CD4-positive, alpha-beta memory T cell (primary cell): Measurements from ENCODE around the gene CLEC10A. TPM values are rescaled to one million over a fixed set of nuclear protein-coding genes. Genes with fewer than 3 reads are reported as not detected.

Experiments used
- CTCF ChIA-PET: fragments of 350-600 bp; sonication (Branson Sonifier 250); formaldehyde crosslinking; loops from one replicate; lab custom pipeline; 2021; ENCODE audit warnings: inconsistent platforms; ENCODE audit not compliant: partially characterized antibody; lab: Charles Lee
- POLR2A ChIA-PET: fragments of 350-600 bp; sonication (Branson Sonifier 250); formaldehyde crosslinking; loops from one replicate; lab custom pipeline; 2021; ENCODE audit not compliant: partially characterized antibody; lab: Charles Lee
- DNase-seq, 5 donors: peaks; one replicate each; pipeline versions ENCODE4 v3.0.0 to v3.0.0-alpha.2; 2020 to 2022; ENCODE audit warnings: mixed read lengths in 1 of 5
- H3K27ac ChIP-seq: one replicate; pipeline ENCODE4 v1.7.0; 2013; ENCODE audit warnings: low read depth, low read length
- H3K27me3 ChIP-seq: 2 replicates; pipeline ENCODE4 v1.7.0; 2013; ENCODE audit warnings: mild to moderate bottlenecking, low read length, moderate library complexity; ENCODE audit not compliant: insufficient read depth
- H3K36me3 ChIP-seq: 2 replicates; pipeline ENCODE4 v1.7.0; 2013; ENCODE audit warnings: mild to moderate bottlenecking, low read length, moderate library complexity; ENCODE audit not compliant: insufficient read depth
- H3K4me1 ChIP-seq: 2 replicates; pipeline ENCODE4 v1.7.0; 2013; ENCODE audit warnings: mild to moderate bottlenecking, low read length, moderate library complexity; ENCODE audit not compliant: insufficient read depth
- H3K4me3 ChIP-seq, 2 donors: one replicate each; pipeline ENCODE4 v1.7.0; 2013; ENCODE audit warnings: low read length in 2 of 2, mild to moderate bottlenecking in 1 of 2
- H3K9me3 ChIP-seq, 2 donors: one replicate each; pipeline ENCODE4 v1.7.0; 2013; ENCODE audit warnings: low read length in 2 of 2, control low read depth in 1 of 2; ENCODE audit not compliant: control insufficient read depth in 1 of 2
- H3K27ac Mint-ChIP-seq, 7 donors: one replicate each; pipeline ENCODE4 v1.8.0; 2020 to 2021; ENCODE audit warnings: mixed read lengths in 7 of 7, mild to moderate bottlenecking in 6 of 7, inconsistent platforms in 3 of 7, moderate library complexity in 3 of 7
- H3K27me3 Mint-ChIP-seq, 2 donors: one replicate each; pipeline ENCODE4 v1.8.0; 2020 to 2021; ENCODE audit warnings: mixed read lengths in 2 of 2
- H3K36me3 Mint-ChIP-seq, 2 donors: one replicate each; pipeline ENCODE4 v1.8.0; 2020 to 2021; ENCODE audit warnings: mixed read lengths in 2 of 2, inconsistent platforms in 1 of 2, mild to moderate bottlenecking in 1 of 2
- H3K4me1 Mint-ChIP-seq, 4 donors: one replicate each; pipeline ENCODE4 v1.8.0; 2020 to 2021; ENCODE audit warnings: mixed read lengths in 4 of 4, mild to moderate bottlenecking in 1 of 4
- H3K4me3 Mint-ChIP-seq, 8 donors: one replicate each; pipeline ENCODE4 v1.8.0; 2020 to 2021; ENCODE audit warnings: mixed read lengths in 8 of 8, mild to moderate bottlenecking in 7 of 8, moderate library complexity in 6 of 8, inconsistent platforms in 3 of 8
- H3K9me3 Mint-ChIP-seq, 8 donors: one replicate each; pipeline ENCODE4 v1.8.0; 2020 to 2021; ENCODE audit warnings: mixed read lengths in 8 of 8, mild to moderate bottlenecking in 5 of 8, inconsistent platforms in 3 of 8, moderate library complexity in 1 of 8
- intact Hi-C: fragments of 100-400 bp; cut with micrococcal nuclease; formaldehyde crosslinking; loops from one replicate; pipeline ENCODE4 v1.15.1; 2023
- polyA plus RNA-seq, 2 donors: library from polyadenylated mRNA; unstranded; fragments of 300-500 nt; fragmentation: Illumina TruSeq; gene quantifications; one replicate each; pipeline ENCODE4 v1.2.3, GENCODE V29; 2021
- total RNA-seq, 2 experiments: library from RNA; stranded (reverse); gene quantifications; one replicate each; pipeline ENCODE4 v1.2.3, GENCODE V29; 2021

CLEC10A gene
- total and polyA plus RNA-seq, 4 experiments from 2014 or later: 1.4 TPM; not detected in 2

DNA sequence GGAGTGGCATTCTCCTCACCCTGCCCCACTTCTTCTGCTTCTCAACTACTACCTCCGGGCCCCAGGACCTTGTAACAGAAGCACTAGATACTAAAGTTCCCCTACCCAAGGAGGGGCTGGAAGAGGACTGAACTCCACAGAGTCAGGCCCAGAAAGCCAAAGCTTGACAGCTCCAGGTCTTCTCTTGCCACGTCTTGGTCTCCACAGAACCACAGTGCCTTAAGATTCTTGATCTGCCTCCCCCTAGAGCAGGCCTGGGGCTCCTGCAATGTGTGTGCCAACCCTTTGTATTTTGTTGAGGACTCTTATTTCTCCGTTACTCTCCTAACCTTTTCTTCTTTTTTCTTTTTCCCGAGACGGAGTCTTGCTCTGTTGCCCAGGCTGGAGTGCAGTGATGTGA is 40.2 kb downstream of the CLEC10A start:
- ChIA-PET CTCF (no interaction called here), POLR2A (no interaction called here)
- Histone ChIP-seq H3K36me3 (no peaks in the 10 kb centered on the region), H3K27ac (no peak overlapping the region), H3K9me3 (no peaks in the 10 kb centered on the region), H3K27me3 (no peaks in the 10 kb centered on the region), H3K4me3 (no peak overlapping the region), H3K4me1 (peaks cover 57% of the 10 kb centered on the region)
- Mint-ChIP-seq H3K36me3 (peaks cover 0 to 4% of the 10 kb centered on the region in 2 donors), H3K4me1 (peaks cover 13 to 66% (median 41%) of the 10 kb centered on the region in 4 donors), H3K27me3 (peaks cover 0 to 2% of the 10 kb centered on the region in 2 donors), H3K4me3 (peak overlapping the region in 3 of 8 donors; percentile 7 to 18 (median 17)), H3K27ac (peak overlapping the region; percentile 26 to 87 (median 74)), H3K9me3 (no peaks in the 10 kb centered on the region)
- DNase-seq: no peak
- intact Hi-C loops: no loop called here

DNA sequence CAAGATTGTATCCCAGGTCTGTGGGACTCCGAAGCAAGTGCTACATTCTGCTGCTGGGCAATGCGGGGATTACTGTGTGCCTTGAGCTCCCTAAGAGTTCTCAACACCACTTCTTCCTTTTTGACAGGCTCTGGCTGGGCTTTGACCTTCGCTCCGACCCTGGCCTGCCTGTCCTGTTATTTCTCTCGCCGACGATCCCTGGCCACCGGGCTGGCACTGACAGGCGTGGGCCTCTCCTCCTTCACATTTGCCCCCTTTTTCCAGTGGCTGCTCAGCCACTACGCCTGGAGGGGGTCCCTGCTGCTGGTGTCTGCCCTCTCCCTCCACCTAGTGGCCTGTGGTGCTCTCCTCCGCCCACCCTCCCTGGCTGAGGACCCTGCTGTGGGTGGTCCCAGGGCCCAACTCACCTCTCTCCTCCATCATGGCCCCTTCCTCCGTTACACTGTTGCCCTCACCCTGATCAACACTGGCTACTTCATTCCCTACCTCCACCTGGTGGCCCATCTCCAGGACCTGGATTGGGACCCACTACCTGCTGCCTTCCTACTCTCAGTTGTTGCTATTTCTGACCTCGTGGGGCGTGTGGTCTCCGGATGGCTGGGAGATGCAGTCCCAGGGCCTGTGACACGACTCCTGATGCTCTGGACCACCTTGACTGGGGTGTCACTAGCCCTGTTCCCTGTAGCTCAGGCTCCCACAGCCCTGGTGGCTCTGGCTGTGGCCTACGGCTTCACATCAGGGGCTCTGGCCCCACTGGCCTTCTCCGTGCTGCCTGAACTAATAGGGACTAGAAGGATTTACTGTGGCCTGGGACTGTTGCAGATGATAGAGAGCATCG is 41.8 kb downstream of the CLEC10A start:
- Histone ChIP-seq H3K27me3 (no peaks in the 10 kb centered on the region), H3K27ac (no peak overlapping the region), H3K4me3 (no peak overlapping the region), H3K4me1 (peaks cover 63% of the 10 kb centered on the region), H3K9me3 (no peaks in the 10 kb centered on the region), H3K36me3 (no peaks in the 10 kb centered on the region)
- peak overlapping the region; percentile 4 to 82 (median 55) for H3K27ac Mint-ChIP-seq
- peak overlapping the region in 6 of 8 donors; percentile 17 to 69 (median 32) for H3K4me3 Mint-ChIP-seq
- POLR2A ChIA-PET: interaction anchor here (0.8 to 3.3 kb wide), 3 partner anchors 8 to 22 kb away, joined by 4 to 95 read pairs (median 4); partner anchors contain the start of gene SLC16A11
- peaks cover 0 to 4% of the 10 kb centered on the region in 2 donors for H3K36me3 Mint-ChIP-seq
- CTCF ChIA-PET: interaction anchor here (0.9 to 1.8 kb wide), 3 partner anchors 8 to 22 kb away, joined by 3 to 10 read pairs (median 6); no protein-coding TSS in a partner anchor
- H3K9me3 Mint-ChIP-seq: no peaks in the 10 kb centered on the region
- H3K27me3 Mint-ChIP-seq: peaks cover 0 to 2% of the 10 kb centered on the region in 2 donors
- intact Hi-C loops: no loop called here
- no peak for DNase-seq
- H3K4me1 Mint-ChIP-seq: peaks cover 18 to 75% (median 52%) of the 10 kb centered on the region in 4 donors

- Histone ChIP-seq H3K36me3 (no peaks in the 10 kb centered on the region), H3K9me3 (no peaks in the 10 kb centered on the region), H3K4me1 (peaks cover 65% of the 10 kb centered on the region), H3K4me3 (peak within 1 kb of the TSS; percentile 32 to 81), H3K27ac (peak within 1 kb of the TSS; percentile 87), H3K27me3 (no peaks in the 10 kb centered on the region)
- peak within 1 kb of the TSS; percentile 97 to 99 (median 98) for H3K27ac Mint-ChIP-seq
- H3K4me1 Mint-ChIP-seq: peaks cover 25 to 81% (median 49%) of the 10 kb centered on the region in 4 donors
- H3K36me3 Mint-ChIP-seq: peaks cover 0 to 4% of the 10 kb centered on the region in 2 donors
- peak; percentile 97 to 100 (median 98) for DNase-seq
- ChIA-PET POLR2A (interaction anchor here (0.5 to 3.3 kb wide), 27 partner anchors 10 to 1400 kb away, joined by 3 to 95 read pairs (median 6); partner anchors contain the start of genes ACADVL, ACAP1, CLDN7 and DLG4), CTCF (interaction anchor here (0.6 to 1.7 kb wide), 7 partner anchors 10 to 1136 kb away, joined by 3 to 20 read pairs (median 4); partner anchors contain the start of gene BCL6B)
- intact Hi-C loops: loop anchor here (1.0 to 2.0 kb wide), 2 partner anchors 12 to 19 kb away; partner anchors contain the start of gene BCL6B
- peak within 1 kb of the TSS; percentile 90 to 96 (median 94) for H3K4me3 Mint-ChIP-seq
- no peaks in the 10 kb centered on the region for H3K9me3 Mint-ChIP-seq
- no peaks in the 10 kb centered on the region for H3K27me3 Mint-ChIP-seq
These were observed 44.3 kb downstream of the CLEC10A start, which contains the start of gene SLC16A13 for GRCh38 chr17:7035591-7036368. Gene SLC16A13, plus strand, starts transcription at chr17:7036015. Its CDS starts 368 bp downstream, at chr17:7036383.

- Mint-ChIP-seq H3K4me3 (peak overlapping the region; percentile 90 to 96 (median 94)), H3K9me3 (no peaks in the 10 kb centered on the region), H3K36me3 (peaks cover 0 to 4% of the 10 kb centered on the region in 2 donors), H3K4me1 (peaks cover 30 to 88% (median 56%) of the 10 kb centered on the region in 4 donors), H3K27ac (peak overlapping the region; percentile 97 to 99 (median 98)), H3K27me3 (no peaks in the 10 kb centered on the region)
- ChIA-PET CTCF (interaction anchor here (0.7 to 1.7 kb wide), 6 partner anchors 10 to 121 kb away, joined by 3 to 20 read pairs (median 4); partner anchors contain the start of gene BCL6B), POLR2A (interaction anchor here (0.5 to 3.3 kb wide), 22 partner anchors 10 to 1400 kb away, joined by 3 to 95 read pairs (median 6); partner anchors contain the start of genes ACADVL, ACAP1, CLDN7 and DLG4)
- peak overlapping the region; percentile 32 to 81 for H3K4me3 ChIP-seq
- intact Hi-C loops: loop anchor here (1.0 to 2.0 kb wide), 2 partner anchors 12 to 18 kb away; partner anchors contain the start of gene BCL6B
- H3K27ac ChIP-seq: peak overlapping the region; percentile 87
- H3K4me1 ChIP-seq: peaks cover 72% of the 10 kb centered on the region
- no peaks in the 10 kb centered on the region for H3K36me3 ChIP-seq
- no peaks in the 10 kb centered on the region for H3K27me3 ChIP-seq
- peak; percentile 56 to 67 (median 65) for DNase-seq
- H3K9me3 ChIP-seq: no peaks in the 10 kb centered on the region
These were observed 45.0 kb downstream of the CLEC10A start for GRCh38 chr17:7034955-7035590.

GRCh38 chr17:7029659-7030058 is 50.4 kb downstream of the CLEC10A start:
- H3K4me1 Mint-ChIP-seq: peaks cover 30 to 62% (median 41%) of the 10 kb centered on the region in 4 donors

DNA sequence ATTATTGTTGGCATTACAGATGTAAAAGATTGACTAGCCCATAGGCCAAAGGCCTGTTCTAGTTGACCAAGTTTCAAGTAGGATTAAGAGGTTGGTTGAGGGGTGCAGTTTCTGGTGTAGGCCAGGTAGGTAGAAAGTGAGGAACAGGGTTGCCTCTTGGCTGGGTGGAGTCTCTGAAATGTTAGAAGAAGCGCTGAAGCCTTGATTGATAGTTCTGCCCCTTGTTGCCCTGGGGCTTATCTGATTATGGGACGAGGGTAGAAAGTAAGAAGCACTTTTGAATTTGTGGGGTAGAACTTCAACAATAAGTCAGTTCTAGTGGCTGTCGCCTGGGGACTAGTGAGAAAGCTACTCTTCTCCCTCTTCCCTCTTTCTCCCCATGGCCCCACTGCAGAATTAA is 51.0 kb downstream of the CLEC10A start:
- Histone ChIP-seq H3K27me3 (no peaks in the 10 kb centered on the region), H3K36me3 (no peaks in the 10 kb centered on the region), H3K4me1 (peaks cover 47% of the 10 kb centered on the region), H3K9me3 (no peaks in the 10 kb centered on the region), H3K4me3 (peak overlapping the region in 1 of 2 donors; percentile 38), H3K27ac (peak overlapping the region; percentile 44)
- no peaks in the 10 kb centered on the region for H3K27me3 Mint-ChIP-seq
- peak overlapping the region in 7 of 8 donors; percentile 42 to 87 (median 81) for H3K4me3 Mint-ChIP-seq
- intact Hi-C loops: no loop called here
- no peak for DNase-seq
- peaks cover 28 to 63% (median 38%) of the 10 kb centered on the region in 4 donors for H3K4me1 Mint-ChIP-seq
- ChIA-PET POLR2A (interaction anchor here (1.0 to 1.4 kb wide), 3 partner anchors 13 to 19 kb away, joined by 3 to 4 read pairs (median 3); no protein-coding TSS in a partner anchor), CTCF (interaction anchor here (1.4 kb wide), 1 partner anchor 115 kb away, joined by 3 read pairs; no protein-coding TSS in a partner anchor)
- no peaks in the 10 kb centered on the region for H3K9me3 Mint-ChIP-seq
- peak overlapping the region; percentile 47 to 96 (median 83) for H3K27ac Mint-ChIP-seq
- no peaks in the 10 kb centered on the region for H3K36me3 Mint-ChIP-seq

More at GRCh38 chr17:7029659-7030058, 50.4 kb downstream of the CLEC10A start:
- H3K36me3 Mint-ChIP-seq: no peaks in the 10 kb centered on the region
- DNase-seq: peak; percentile 35 to 71 (median 41)
- CTCF ChIA-PET: interaction anchor here (1.4 kb wide), 1 partner anchor 116 kb away, joined by 3 read pairs; no protein-coding TSS in a partner anchor
- H3K36me3 ChIP-seq: no peaks in the 10 kb centered on the region
- peak overlapping the region in 1 of 2 donors; percentile 38 for H3K4me3 ChIP-seq
- peak overlapping the region; percentile 64 to 87 (median 80) for H3K4me3 Mint-ChIP-seq
- H3K4me1 ChIP-seq: peaks cover 51% of the 10 kb centered on the region
- H3K27ac ChIP-seq: peak overlapping the region; percentile 44
- H3K27me3 Mint-ChIP-seq: no peaks in the 10 kb centered on the region
- intact Hi-C loops: no loop called here
- peak overlapping the region; percentile 77 to 96 (median 92) for H3K27ac Mint-ChIP-seq
- H3K27me3 ChIP-seq: no peaks in the 10 kb centered on the region
- POLR2A ChIA-PET: interaction anchor here (1.0 to 1.7 kb wide), 4 partner anchors 8 to 20 kb away, joined by 3 to 4 read pairs (median 4); no protein-coding TSS in a partner anchor
- H3K9me3 Mint-ChIP-seq: no peaks in the 10 kb centered on the region
- no peaks in the 10 kb centered on the region for H3K9me3 ChIP-seq
